ENCODE results near the gene CD1E. TPM values are rescaled to one million over a fixed set of nuclear protein-coding genes. Genes with fewer than 3 reads are reported as not detected.

CD1E gene
- total RNA-seq (2016; rRNA removed; fragmentation: Illumina TruSeq; extraction: Trizol) (not detected in 2 replicates), polyA plus RNA-seq (2011; rRNA removed) (not detected in 2 replicates), polyA minus RNA-seq (2011; rRNA and poly(A)+ RNA removed; ENCODE audit: low replicate concordance) (not detected in 2 replicates), Bru-seq, nascent RNA (not detected), BruChase-seq, experiment 1, labeled RNA remaining after a 6-hour chase (not detected), BruChase-seq, experiment 2, labeled RNA remaining after a 2-hour chase (not detected)
- total RNA-seq (2016; cell fraction: cytosol; rRNA removed; fragmentation: Illumina TruSeq; extraction: Trizol; ENCODE audit: low read depth): not detected in 2 replicates
- not detected in 2 replicates for total RNA-seq (2016; cell fraction: insoluble cytoplasmic fraction; rRNA removed; fragmentation: Illumina TruSeq; extraction: Trizol)
- not detected in 2 replicates for total RNA-seq (2016; cell fraction: membrane; rRNA removed; fragmentation: Illumina TruSeq; extraction: Trizol)
- not detected in 2 replicates for total RNA-seq (2016; cell fraction: nucleus; rRNA removed; fragmentation: Illumina TruSeq; extraction: Trizol)
- not detected in 2 replicates for polyA plus RNA-seq (2011; cell fraction: cytosol; rRNA removed)
- not detected in 2 replicates for polyA plus RNA-seq (2011; cell fraction: nucleus; rRNA removed)
- polyA plus RNA-seq (2012): not detected in 2 replicates
- not detected in 2 replicates for polyA plus RNA-seq (2016; cell fraction: cytosol; fragmentation: Illumina TruSeq; extraction: Trizol; ENCODE audit: low read depth)
- polyA plus RNA-seq (2016; cell fraction: insoluble cytoplasmic fraction; fragmentation: Illumina TruSeq; extraction: Trizol; ENCODE audit: low read depth): not detected in 2 replicates
- not detected in 2 replicates for polyA plus RNA-seq (2016; cell fraction: membrane; fragmentation: Illumina TruSeq; extraction: Trizol; ENCODE audit: low read depth)
- polyA plus RNA-seq (2016; cell fraction: nucleus; fragmentation: Illumina TruSeq; extraction: Trizol; ENCODE audit: insufficient read depth, low read depth): not detected in 2 replicates
- polyA minus RNA-seq (2011; cell fraction: cytosol; rRNA and poly(A)+ RNA removed): not detected in 2 replicates
- polyA minus RNA-seq (2011; cell fraction: nucleus; rRNA and poly(A)+ RNA removed): not detected in 2 replicates
- long read RNA-seq, experiment 1: 0 reads
- long read RNA-seq, experiment 2: 0 reads

GRCh38 chr1:158353303-158354075, at the start of gene CD1E:
Gene CD1E, plus strand, starts transcription at chr1:158353894. Its CDS starts 95 bp downstream, at chr1:158353989.
- BruUV-seq (replicated peaks): no TSS peak
- FAIRE-seq (no peak), ATAC-seq (no peak), DNase-seq (ENCODE audit: low spot score) (no peak)
- in situ Hi-C loops (cut with HindIII; ENCODE audit: extremely low pct_ligation_motif_present, low pct_unique_long_range_greater_than_20kb): no loop called here
- Histone ChIP-seq H3K9ac (ENCODE audit: insufficient read depth, low read depth, low read length) (no peak within 1 kb of the TSS), H3K27ac (ENCODE audit: extremely low read length, insufficient read depth, low read length) (no peak within 1 kb of the TSS), H3K79me2 (ENCODE audit: insufficient read depth, low read length) (no peaks in the 10 kb centered on the region), H3K27me3 (ENCODE audit: control insufficient read depth in 1 of 2, insufficient read depth in 2 of 2, low read length in 2 of 2) (0 out of 5 replicates have a peak, but pooled peaks cover 0 to 1% of the 10 kb centered on the region in 2 experiments), H2AFZ (ENCODE audit: low read length) (no peak within 1 kb of the TSS), H3K9me3 (ENCODE audit: low read length) (peaks cover 16% of the 10 kb centered on the region; the same call in 1 of the 2 replicates), H4K20me1 (ENCODE audit: insufficient read depth, low read length) (no peaks in the 10 kb centered on the region), H3K36me3 (replicated peaks in 1 of 2; ENCODE audit: control insufficient read depth in 1 of 2, insufficient read depth in 2 of 2, low read length in 2 of 2) (no peaks in the 10 kb centered on the region), H3K4me3 (replicated peaks in 1 of 3; ENCODE audit: insufficient read depth in 1 of 3, low read depth in 2 of 3, low read length in 3 of 3) (no peak within 1 kb of the TSS), H3K4me2 (ENCODE audit: low read depth, low read length) (no peak within 1 kb of the TSS), H3K4me1 (ENCODE audit: insufficient read depth, low read length) (no peaks in the 10 kb centered on the region)
- ChIA-PET CTCF (ENCODE audit: low intra/inter-chr PET ratio, low total read pairs) (no interaction called here), POLR2A (no interaction called here)
- 0% methylated on average over 6 of the region's 6 CpGs for WGBS (ENCODE audit: low lambda C conversion rate)
- intact Hi-C loops (cut with micrococcal nuclease; ENCODE audit: unreplicated experiment): no loop called here
- no peak for TF ChIP-seq ZNF335 (CRISPR knock-in tag; IDR thresholded peaks at IDR 0.05)
- TF ChIP-seq ISX (CRISPR knock-in tag; conservative IDR thresholded peaks at IDR 0.05): no peak
- no peak for TF ChIP-seq FOXO4 (CRISPR knock-in tag; conservative IDR thresholded peaks at IDR 0.05)
- no peak for TF ChIP-seq LRRFIP1 (CRISPR knock-in tag; conservative IDR thresholded peaks at IDR 0.05)
- TF ChIP-seq ZNF878 (CRISPR knock-in tag; IDR thresholded peaks at IDR 0.05): no peak
- TF ChIP-seq ZBTB39 (CRISPR knock-in tag; IDR thresholded peaks at IDR 0.05): no peak
- TF ChIP-seq TRIM24 (CRISPR knock-in tag; IDR thresholded peaks at IDR 0.05): no peak
- TF ChIP-seq HOXA9 (CRISPR knock-in tag; IDR thresholded peaks at IDR 0.05; ENCODE audit: borderline replicate concordance): no peak
- TF ChIP-seq ZNF124 (CRISPR knock-in tag; IDR thresholded peaks at IDR 0.05): no peak
